SK-N-DZ (cell line): ENCODE results near the gene TUBG1.
"Not testable (repeated sequence)": the region's sequence is repeated elsewhere in the genome, so short reads cannot be mapped to it uniquely, and the experiment has no call there.

ENCODE experiments used
- DNase-seq: peaks from one replicate; pipeline ENCODE4 v3.0.0-alpha.2; 2015; ENCODE audit warnings: low spot score

Gene TUBG1

DNA sequence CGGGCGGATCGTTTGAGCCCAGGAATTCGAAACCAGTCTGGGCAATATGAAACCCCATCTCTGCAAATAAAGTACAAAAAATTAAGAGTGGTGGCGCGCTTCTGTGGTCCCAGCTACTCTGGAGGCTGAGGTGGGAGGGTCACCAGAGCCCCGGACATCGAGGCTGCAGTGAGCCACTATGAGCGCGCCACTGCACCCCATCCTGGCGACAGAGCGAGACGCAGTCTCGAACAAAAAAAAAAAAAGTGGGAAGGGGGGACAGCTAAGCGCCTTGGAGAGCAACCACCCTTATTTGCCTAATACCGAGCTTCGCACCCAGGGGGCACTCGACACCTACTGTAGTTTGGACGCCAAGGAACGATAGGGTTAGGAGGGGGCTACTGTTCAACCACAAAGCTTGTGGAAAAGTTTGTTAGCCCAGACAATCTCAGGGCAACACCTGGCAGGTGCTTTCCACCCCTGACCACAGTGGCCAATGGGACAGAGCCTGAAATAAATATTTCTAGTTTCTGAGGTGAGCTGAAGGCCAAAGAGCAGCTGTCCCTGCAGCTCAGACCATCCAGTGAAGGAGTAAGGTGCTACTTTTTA, 31.1 kb upstream of the TUBG1 start:
- DNase-seq: peak; percentile 85

DNA sequence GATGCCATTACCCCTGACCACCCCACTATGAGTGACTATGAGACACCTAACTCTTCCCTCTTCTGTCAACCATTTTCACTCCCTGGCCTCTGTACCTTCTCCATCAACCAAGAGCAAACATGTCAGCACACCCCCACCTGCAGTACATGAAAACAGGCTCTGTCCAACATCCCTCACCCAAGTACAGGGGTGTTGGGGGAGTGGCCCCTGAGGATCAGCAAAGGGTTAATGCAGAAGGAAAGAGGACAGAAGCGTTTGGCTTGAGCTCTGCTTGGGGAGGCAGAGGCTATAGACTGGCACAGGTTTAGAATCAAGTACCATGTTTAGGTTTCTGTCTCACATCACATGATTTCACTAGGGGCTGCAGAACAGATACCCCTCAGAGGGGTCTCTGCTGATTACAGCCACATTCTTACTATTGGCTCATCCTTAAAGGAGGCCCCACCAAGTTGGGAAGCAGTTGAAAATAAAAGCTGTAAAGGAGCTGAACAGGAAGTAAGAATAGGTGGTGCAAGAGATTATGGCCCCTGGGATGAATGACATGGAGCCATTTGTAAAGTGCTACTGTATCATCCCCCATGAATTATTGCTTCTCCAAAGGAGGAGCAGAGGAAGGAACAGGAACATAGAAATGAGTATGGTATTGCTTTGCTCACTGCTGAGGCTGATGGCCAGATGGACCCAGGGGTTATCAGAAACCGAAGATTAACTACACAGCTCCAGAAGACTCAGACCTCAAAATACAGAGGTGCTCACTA, 29.5 kb upstream of the TUBG1 start:
- DNase-seq: no peak

DNA sequence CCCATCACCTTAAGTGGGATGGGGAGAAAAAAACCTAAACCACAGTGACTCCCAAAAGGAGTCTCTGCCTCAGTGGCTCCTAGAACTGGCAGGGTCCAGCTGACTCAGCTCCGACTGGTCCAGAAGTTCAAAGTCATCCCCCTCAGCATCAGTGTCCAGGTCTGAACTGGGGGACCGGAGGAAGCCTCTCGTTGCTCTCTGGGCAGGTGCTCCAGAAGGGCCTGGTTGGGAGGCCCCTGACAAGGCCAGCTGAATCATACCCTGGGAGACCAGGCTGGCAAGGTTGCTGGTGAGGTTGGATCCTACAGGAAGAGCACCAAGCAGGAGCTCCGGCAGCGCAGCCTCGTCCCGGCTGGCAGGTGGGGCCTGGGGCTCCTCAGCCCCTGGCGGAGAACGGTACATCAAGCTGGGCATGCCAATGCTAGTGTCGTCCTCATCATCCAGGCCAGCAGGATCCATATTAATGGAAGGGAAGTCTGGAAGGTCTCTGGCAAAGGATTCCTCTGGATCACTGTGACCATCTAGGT, 27.7 kb upstream of the TUBG1 start:
- DNase-seq: no peak

DNA sequence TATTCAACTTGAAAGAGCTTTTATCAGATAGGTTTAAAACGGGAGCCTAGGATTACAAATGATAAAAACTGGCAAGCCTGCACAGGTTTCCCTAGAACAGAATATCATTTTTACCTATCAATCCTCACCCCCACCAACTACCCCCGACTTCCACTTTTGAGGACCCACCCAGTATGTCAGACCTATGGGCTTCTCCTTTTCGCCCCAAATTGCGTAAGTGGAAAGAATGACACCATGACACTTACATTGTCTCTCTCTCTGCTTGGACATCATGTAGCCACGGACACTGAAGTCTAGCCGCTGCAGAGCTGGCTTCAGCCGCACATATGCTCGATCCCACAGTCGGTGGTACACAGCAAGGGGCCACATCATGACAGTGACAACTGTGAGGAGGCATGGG, 24.6 kb upstream of the TUBG1 start:
- DNase-seq: no peak

DNA sequence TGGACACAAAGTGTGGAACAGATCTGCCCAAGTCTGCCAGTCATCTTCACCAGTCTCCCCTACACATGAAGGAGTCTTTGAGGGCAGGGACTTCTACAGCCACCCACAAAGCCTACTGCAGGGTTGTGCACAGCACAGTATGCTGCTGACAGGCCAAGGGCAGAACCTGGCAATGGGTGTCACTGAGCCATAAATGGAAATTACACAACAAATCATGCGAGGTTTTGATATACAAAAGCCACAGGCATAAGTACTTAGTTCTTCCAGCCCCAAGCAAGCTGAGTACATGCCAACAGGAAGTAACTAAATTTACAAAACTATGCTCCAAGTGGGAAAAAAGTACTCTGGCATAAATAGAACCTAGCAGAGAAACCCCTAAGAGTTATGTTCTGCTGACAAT, 24.1 kb upstream of the TUBG1 start:
- DNase-seq: no peak

DNA sequence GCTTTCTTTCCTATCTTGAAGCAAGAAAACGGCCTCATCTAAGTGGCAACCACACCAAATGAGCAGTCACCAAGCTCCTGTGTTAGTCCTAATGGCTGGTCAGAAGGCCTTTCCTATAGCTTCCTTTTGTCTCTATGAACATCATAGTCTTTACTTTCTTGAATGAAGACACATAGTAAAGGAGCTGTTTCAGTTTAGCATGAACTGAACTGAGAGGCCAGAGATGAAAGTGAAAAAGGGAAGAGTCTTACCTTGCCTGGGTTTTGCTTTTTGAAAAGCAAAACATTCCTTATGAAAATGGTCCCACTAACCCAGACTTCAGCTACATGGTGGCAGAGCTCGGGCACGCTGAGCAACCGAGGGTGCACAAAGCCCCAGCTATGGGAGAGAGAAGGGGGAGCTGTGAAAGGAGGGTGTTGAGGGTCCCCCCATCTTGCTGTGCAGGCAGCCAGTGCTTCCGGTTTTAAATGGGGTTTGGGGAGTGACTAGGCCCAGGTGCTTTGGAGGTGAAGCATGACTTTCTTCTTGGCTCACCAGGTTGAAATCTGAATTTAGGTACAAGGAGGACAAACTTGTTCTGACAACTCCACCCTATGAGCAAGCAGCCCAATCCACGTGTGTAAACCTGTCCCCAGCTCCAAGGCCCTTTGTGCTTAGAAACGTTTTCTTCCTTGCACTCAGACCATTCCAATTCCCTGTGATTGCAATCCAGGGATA, 22.8 kb upstream of the TUBG1 start:
- DNase-seq: no peak

DNA sequence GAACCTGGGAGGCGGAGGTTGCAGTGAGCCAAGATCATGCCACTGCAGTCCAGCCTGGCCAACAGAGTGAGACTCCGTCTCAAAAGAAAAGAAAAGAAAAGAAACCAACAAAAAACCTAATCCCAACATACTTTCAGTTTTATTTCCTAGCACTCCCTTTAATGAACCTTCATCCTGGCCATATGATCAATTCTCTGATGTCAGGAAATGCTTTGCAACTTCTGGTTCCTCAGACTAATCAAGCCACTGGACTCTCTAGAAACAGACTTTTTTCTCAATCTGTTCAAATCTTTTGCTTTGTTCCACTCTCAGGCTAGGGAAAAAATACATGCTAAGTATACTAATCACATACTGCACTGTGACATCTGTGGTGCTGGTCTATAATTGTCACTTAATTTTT, 18.6 kb upstream of the TUBG1 start:
- DNase-seq: no peak

DNA sequence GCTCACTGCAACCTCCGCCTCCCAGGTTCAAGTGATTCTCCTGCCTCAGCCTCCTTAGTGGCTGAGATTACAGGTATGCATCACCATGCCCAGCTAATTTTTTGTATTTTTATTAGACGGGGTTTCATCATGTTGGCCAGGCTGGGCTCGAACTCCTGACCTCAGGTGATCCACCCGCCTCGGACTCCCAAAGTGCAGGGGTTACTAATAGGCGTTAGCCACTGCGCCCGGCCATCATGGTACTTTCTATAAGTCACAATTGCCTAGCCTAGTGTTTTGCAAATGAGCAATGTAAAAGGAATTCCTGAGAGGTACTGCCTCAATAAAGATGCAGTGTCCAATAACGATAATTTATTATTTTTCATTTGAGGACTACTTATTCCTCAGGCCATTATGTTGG, 18.1 kb upstream of the TUBG1 start:
- no peak for DNase-seq

DNA sequence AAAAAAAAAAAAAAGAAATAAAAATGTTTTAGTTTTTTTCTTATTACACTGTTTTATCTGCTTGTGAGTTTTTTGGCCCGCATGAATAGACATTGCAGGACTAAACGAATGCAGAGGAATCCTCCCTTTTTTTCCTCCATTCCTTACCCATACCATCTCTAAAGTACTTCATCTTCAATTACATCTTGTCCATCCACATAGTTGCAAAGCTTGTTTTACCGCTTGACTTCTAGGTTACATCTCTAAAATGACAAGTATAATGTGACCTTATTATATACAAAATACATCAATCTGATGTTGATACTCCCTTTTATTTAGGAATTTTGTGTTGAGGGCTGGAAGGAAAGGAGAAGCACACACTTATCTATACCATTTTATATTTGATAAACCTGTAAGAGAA, 13.1 kb upstream of the TUBG1 start:
- DNase-seq: no peak

DNA sequence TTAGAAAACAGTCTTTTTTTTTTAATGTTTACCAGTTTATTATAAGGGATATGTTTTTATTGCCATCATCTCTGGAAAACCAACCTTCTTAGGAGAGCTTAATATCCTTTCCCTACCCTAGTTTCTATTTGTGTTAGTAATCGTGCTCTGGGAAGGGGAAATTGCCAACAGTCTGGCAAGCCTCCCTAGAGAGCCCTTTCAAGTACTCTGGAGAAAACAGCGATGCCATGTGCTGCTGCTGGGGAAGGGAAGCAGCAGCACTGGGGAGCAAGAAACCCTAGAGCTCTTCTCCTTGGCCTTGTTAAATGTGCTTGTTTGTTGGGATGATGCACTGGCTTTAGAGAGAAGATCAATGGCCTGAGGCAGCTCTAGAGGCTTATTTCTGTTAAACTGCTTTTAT, 10.6 kb upstream of the TUBG1 start:
- DNase-seq: no peak

DNA sequence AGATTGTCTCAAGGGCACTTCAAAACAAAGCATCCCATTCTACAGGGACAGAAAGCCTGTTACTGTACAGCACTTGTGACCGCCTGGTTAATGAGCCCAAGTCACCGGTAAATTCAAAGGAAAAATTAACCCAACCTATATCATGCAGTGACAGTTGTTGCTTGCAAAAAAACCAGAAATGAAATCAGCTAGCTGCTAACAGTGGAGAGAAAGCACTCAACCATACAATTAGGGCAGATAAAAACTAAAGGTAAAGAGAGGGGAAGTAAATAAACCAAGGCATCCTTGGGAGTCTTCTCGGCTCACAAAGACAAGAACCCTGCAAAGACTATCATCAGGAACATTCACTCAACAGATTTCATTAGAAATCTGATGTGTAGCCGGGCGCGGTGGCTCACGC, 6.2 kb upstream of the TUBG1 start:
- DNase-seq: no peak

DNA sequence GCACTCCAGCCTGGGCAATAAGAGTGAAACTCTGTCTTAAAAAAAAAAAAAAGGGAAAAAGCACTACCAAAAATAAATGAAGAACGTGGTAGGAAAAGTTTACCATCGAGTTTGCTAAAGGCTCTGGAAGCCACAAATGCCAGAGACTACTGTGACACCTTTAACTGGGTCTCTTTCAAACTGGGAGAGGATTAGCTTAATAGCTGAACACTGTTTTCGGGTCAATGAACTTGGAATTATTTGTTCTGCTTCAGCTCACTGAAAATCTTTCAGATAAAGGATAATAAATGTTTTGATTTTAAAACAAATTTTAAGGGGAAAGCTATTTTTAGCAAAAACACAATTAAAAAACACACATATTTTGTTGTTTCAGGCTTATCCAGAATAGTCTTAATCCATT, 1.7 kb upstream of the TUBG1 start:
- no peak for DNase-seq

DNA sequence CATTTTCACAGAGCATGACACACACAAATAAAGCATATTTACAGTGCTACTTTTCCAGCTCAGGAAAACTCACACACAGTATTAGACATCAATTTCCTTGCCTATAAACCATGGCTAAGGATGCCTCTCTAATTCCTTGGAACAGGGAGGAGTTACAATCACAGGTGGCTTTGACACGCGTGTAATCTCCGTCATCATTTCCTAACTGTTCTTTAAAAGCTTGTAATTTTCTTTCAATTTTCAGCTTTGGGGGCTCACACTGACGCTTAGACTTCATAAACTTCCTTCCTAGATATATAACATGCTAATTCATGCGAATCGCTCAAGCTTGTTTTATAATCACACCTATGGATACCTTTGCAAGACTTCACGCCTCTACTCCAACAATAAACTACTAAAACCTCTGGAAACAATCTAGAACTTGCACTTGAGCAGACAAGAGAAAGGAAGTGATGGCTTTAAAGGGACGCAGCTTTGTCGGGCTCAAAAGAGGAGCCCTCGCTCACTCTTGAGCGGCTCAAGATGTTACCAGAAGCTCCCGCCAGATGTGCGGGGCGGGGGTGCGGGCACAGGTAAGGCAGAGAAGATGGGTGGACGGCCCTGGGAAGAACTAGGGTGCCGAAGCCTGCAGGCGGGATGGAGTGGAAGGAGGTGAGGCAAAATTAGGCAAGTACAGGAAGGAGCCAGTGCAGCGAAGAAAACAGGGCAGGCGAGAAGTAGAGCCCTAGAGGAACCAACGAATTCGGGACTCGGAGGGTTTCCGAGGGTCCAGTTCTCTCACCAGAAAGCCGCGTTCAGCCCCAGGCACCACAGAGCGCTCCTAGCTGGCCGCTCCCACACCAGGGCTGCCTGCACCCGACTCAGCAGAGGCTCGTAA, 940 bp upstream of the TUBG1 start:
- no peak for DNase-seq

DNA sequence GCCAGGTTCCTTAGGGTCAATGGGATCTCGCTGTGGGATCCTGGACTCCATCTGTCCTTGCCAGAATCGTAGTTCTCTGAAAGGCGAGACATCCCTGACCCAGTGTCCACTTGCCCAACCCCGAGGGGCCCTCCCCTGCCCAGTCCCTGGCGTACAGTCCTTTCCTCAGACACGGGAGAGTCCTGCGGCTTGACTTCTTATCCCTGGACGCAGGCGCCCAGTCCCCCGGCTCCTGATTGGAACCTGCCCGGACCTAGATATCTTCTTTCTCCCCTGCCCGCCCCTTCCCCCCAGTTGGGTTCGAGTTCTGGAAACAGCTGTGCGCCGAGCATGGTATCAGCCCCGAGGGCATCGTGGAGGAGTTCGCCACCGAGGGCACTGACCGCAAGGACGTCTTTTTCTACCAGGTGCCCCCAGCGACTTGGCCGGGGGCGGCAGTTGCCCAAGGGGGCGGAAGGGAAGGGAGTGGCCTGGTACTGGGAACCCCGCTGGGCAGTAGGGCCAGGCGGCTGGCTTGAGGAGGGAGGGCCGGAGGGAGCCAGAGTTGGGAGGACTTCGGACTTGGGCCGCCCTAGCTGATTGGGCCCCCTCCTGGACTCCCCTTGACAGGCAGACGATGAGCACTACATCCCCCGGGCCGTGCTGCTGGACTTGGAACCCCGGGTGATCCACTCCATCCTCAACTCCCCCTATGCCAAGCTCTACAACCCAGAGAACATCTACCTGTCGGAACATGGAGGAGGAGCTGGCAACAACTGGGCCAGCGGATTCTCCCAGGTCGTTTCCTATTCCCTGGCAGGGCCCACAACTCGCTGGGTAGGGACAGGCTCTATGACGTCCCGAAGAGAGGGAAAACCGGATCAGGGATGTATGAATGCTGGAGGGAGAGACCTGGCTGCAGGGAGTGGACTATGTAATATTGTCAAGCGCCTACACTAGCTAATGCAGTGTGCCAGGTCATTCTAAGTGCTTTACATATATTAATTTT, 625 bp downstream of the TUBG1 start:
- not testable (repeated sequence) for DNase-seq

DNA sequence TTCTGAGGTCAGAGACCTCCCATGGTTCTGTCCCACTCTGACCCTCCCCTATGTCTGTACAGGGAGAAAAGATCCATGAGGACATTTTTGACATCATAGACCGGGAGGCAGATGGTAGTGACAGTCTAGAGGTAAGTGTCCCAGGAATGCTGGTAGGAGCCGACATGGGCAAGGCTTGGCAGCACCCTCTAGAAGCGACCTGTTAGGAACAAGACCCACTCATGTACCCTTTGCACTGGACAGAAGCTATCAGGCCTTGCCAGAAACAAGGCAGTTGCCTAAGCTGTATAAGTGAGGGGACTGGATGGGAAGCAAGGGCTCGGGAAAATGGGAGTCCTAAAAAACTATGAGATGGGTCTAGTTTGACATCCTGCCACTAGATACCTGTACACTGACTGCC, 2.5 kb downstream of the TUBG1 start:
- DNase-seq: no peak

DNA sequence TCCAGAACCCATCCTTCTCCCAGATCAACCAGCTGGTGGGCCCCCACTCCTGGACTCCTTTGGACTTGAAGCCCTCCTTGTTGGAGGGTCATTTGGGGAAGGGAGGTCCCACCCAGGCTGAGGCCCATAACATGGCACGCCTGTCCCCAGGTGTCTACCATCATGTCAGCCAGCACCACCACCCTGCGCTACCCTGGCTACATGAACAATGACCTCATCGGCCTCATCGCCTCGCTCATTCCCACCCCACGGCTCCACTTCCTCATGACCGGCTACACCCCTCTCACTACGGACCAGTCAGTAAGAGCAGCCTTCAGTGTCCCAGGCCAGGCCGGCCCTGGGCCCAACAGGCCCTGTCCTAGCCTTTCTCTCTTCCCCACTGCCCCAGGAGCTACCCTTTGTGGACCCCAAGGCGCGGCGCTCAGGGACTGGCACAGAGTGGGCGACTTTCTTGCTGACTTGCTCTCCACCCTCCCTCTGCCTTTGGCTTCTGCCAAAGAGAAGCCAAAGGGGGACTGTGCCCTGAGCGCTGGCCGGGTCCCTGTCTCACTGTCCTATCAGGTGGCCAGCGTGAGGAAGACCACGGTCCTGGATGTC, 4.3 kb downstream of the TUBG1 start:
- no peak for DNase-seq

DNA sequence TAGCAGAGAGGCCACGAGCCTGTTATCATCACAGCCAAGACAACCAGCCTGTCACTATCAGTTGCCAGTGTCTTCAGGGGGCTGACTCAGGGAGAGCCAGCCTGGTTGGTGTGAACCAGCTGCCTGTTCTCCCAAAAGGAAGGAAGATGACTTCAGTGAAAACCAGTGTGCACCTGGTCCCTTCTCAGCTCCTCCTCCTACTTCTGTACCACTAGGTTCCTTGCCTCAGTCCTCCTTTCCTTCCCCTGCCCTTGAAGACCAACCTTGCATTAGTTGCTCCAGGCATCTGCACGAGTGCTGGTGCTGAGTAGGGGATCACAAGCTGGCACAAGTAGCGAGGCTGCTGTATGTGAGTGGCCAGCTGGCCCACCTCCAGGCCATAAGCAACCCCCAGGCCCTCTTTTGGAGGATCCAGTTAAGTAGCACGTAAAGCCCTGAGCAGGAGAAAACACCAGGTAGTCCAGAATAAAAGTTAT, 8.5 kb downstream of the TUBG1 start:
- DNase-seq: no peak

DNA sequence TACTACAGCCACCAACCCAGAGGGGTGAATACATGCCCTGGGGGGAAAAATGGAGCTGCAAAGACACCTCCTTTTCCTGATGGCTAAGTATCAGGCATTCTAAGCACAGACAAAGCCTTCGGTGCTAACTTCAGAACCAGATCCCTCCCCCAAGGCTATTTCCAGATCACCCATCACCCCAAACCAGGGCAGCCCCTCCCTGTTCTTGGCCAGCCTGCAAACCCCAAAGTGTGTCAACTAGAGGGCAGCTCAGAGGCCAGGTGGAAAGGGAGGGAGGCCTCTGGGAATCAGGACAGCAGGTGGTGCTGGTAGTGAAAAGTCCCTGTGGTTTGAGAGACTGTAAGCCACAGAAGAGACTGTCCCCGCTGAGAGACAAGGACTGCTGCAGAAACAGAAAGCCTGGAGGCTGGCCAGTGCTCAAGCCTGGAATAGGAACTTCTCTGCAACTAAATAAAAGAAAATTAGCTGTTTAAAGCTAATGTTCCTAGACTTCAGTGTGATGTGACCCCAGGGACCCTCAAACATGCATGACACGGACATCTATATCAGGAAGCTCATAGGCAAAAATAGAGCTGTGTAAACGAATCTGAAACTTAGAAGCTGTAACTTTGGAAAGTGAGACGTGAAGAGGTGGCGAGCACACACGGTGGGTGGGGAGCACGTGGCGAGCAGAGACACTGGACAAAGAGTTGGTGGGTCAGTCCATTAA, 9.1 kb downstream of the TUBG1 start:
- DNase-seq: peak; percentile 62

DNA sequence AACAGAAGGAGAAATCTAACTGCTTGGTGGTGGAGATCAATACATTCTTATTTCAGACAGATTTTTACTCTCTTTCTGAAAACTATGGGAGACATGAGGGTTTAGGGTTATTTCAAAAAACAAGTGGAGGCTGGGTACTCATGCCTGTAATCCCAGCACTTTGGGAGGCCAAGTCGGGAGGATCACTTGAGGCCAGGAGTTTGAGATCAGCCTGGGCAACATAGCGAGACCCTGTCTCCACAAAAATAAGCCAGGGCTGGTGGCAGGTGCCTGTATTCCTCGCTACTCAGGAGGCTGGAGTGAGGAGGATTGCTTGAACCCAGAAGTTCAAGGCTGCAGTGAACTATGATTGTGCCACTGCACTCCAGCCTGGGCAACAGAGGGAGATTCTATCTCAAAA, 12.5 kb downstream of the TUBG1 start:
- not testable (repeated sequence) for DNase-seq
